Astrocyte (in vitro differentiated cells and primary cell): ENCODE measurements around the gene EIF4G3. TPM values are rescaled to one million over a fixed set of nuclear protein-coding genes. Genes with fewer than 3 reads are reported as not detected.

ENCODE experiments used
- DNase-seq: peaks from one replicate; pipeline ENCODE4 v3.0.0-alpha.2; 2010; ENCODE audit warnings: low read depth
- FAIRE-seq: peaks from 2 replicates; lab custom pipeline; 2011; peaks lifted over from hg19 to GRCh38; lab: Jason Lieb, UNC
- H2AFZ ChIP-seq: 2 replicates; pipeline ENCODE4 v1.6.0; 2012; ENCODE audit warnings: low read depth, low read length, inconsistent platforms
- H3K27ac ChIP-seq: 2 replicates; pipeline ENCODE4 v1.5.1; 2011; ENCODE audit warnings: low read depth, low read length, inconsistent platforms
- H3K27me3 ChIP-seq: 2 replicates; pipeline ENCODE4 v1.6.0; 2011; ENCODE audit warnings: low read length, inconsistent platforms; ENCODE audit not compliant: insufficient read depth
- H3K36me3 ChIP-seq: 2 replicates; pipeline ENCODE4 v1.5.1; 2011; ENCODE audit warnings: low read length, inconsistent platforms; ENCODE audit not compliant: insufficient read depth
- H3K4me1 ChIP-seq: 2 replicates; pipeline ENCODE4 v1.5.1; 2011; ENCODE audit warnings: low read length, inconsistent platforms; ENCODE audit not compliant: insufficient read depth
- H3K4me2 ChIP-seq: 2 replicates; pipeline ENCODE4 v1.6.0; 2012; ENCODE audit warnings: low read length, inconsistent platforms
- H3K4me3 ChIP-seq: 2 replicates; pipeline ENCODE4 v1.5.1; 2011; ENCODE audit warnings: low read depth, mild to moderate bottlenecking, low read length, inconsistent platforms; ENCODE audit not compliant: insufficient read depth
- H3K79me2 ChIP-seq: 2 replicates; pipeline ENCODE4 v1.6.0; 2012; ENCODE audit warnings: mild to moderate bottlenecking, low read length, inconsistent platforms; ENCODE audit not compliant: insufficient read depth
- H3K9ac ChIP-seq: 2 replicates; pipeline ENCODE4 v1.6.0; 2012; ENCODE audit warnings: mild to moderate bottlenecking, low read length, inconsistent platforms
- H3K9me3 ChIP-seq: 2 replicates; pipeline ENCODE4 v1.5.1; 2012; ENCODE audit warnings: low read depth, mild to moderate bottlenecking, low read length, inconsistent platforms; ENCODE audit not compliant: insufficient read depth
- H4K20me1 ChIP-seq: 2 replicates; pipeline ENCODE4 v1.6.0; 2012; ENCODE audit warnings: low read length, inconsistent platforms; ENCODE audit not compliant: insufficient read depth
- H3K27ac Mint-ChIP-seq: one replicate; pipeline ENCODE4 v1.8.0; 2021; ENCODE audit warnings: mild to moderate bottlenecking, mixed read lengths; ENCODE audit not compliant: unreplicated experiment
- H3K27me3 Mint-ChIP-seq: one replicate; pipeline ENCODE4 v1.8.0; 2021; ENCODE audit warnings: low read depth, mixed read lengths; ENCODE audit not compliant: unreplicated experiment
- H3K36me3 Mint-ChIP-seq: one replicate; pipeline ENCODE4 v1.8.0; 2021; ENCODE audit warnings: low read depth, mixed read lengths; ENCODE audit not compliant: unreplicated experiment
- H3K4me1 Mint-ChIP-seq: one replicate; pipeline ENCODE4 v1.8.0; 2021; ENCODE audit warnings: low read depth, mixed read lengths; ENCODE audit not compliant: unreplicated experiment
- H3K4me3 Mint-ChIP-seq: one replicate; pipeline ENCODE4 v1.8.0; 2021; ENCODE audit warnings: mild to moderate bottlenecking, moderate library complexity, mixed read lengths; ENCODE audit not compliant: unreplicated experiment
- H3K9me3 Mint-ChIP-seq: one replicate; pipeline ENCODE4 v1.8.0; 2021; ENCODE audit warnings: mild to moderate bottlenecking, mixed read lengths; ENCODE audit not compliant: unreplicated experiment
- EZH2 ChIP-seq: IDR thresholded peaks from 2 replicates; pipeline ENCODE4 v1.6.1; 2012; ENCODE audit warnings: mild to moderate bottlenecking, low read length, inconsistent platforms; ENCODE audit not compliant: insufficient read depth
- total RNA-seq: library from RNA; stranded (reverse); gene quantifications from 2 replicates; pipeline ENCODE4 v1.2.1, GENCODE V29; 2021
- TF ChIP-seq, protein P1 (sequence below): IDR thresholded peaks from 2 replicates; pipeline ENCODE4 v1.5.1; 2011; ENCODE audit warnings: low read depth, mild to moderate bottlenecking, inconsistent platforms, low read length, moderate library complexity; ENCODE audit not compliant: insufficient read depth

The EIF4G3 gene
- total RNA-seq, 1 donor from 2014 or later = 76.1 TPM

- DNase-seq = no peak
- H3K4me3 Mint-ChIP-seq = no peak overlapping the region
- Histone ChIP-seq H3K9ac (no peak overlapping the region), H3K36me3 (peaks cover 14% of the 10 kb centered on the region), H3K4me1 (no peaks in the 10 kb centered on the region), H2AFZ (no peak overlapping the region), H4K20me1 (no peaks in the 10 kb centered on the region), H3K9me3 (no peaks in the 10 kb centered on the region), H3K27me3 (no peaks in the 10 kb centered on the region), H3K4me2 (no peak overlapping the region), H3K27ac (no peak overlapping the region), H3K4me3 (no peak overlapping the region), H3K79me2 (no peaks in the 10 kb centered on the region)
- H3K36me3 Mint-ChIP-seq = peaks cover 12% of the 10 kb centered on the region
- no peak for FAIRE-seq
- no peaks in the 10 kb centered on the region for H3K9me3 Mint-ChIP-seq
- TF ChIP-seq EZH2 = no peak
- TF ChIP-seq, protein P1, sequence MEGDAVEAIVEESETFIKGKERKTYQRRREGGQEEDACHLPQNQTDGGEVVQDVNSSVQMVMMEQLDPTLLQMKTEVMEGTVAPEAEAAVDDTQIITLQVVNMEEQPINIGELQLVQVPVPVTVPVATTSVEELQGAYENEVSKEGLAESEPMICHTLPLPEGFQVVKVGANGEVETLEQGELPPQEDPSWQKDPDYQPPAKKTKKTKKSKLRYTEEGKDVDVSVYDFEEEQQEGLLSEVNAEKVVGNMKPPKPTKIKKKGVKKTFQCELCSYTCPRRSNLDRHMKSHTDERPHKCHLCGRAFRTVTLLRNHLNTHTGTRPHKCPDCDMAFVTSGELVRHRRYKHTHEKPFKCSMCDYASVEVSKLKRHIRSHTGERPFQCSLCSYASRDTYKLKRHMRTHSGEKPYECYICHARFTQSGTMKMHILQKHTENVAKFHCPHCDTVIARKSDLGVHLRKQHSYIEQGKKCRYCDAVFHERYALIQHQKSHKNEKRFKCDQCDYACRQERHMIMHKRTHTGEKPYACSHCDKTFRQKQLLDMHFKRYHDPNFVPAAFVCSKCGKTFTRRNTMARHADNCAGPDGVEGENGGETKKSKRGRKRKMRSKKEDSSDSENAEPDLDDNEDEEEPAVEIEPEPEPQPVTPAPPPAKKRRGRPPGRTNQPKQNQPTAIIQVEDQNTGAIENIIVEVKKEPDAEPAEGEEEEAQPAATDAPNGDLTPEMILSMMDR = no peak
- no peak overlapping the region for H3K27ac Mint-ChIP-seq
- H3K4me1 Mint-ChIP-seq = no peaks in the 10 kb centered on the region
- H3K27me3 Mint-ChIP-seq = no peaks in the 10 kb centered on the region
Observed at GRCh38 chr1:20964540-20965484, 211.9 kb downstream of the EIF4G3 start.

DNA sequence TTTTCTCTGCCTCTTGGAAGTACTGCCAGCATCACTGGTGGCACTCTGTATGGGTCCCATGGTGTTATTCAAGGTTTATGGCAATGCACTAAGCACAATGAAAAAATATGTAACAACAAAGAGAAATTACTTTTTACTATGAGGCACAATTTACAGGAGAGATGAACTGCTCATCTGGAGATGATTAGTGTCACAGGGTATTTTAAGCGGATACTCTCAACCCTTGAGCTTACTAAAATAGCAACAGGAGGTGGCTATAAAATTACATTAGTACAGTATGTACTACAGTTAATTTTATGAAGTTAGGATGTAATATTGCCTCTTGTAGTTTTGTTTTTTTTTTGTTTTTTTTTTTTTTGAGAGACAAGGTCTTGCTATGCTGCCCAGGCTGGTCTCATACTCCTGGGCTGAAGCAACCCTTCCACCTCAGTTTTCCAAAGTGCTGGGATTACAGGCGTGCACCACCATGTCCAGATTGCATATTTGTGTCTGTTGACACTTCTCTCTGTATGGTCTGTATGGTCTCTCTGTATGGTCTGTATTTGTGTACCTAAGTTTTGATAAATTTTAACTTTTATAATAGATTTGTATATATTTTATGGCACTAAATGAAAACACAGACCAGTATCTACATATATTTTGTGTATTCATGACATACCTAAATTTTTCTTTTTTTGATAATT is 214.0 kb downstream of the EIF4G3 start:
- Histone ChIP-seq H3K4me1 (no peaks in the 10 kb centered on the region), H3K27me3 (no peaks in the 10 kb centered on the region), H3K27ac (no peak overlapping the region), H3K9me3 (no peaks in the 10 kb centered on the region), H3K36me3 (peaks cover 9% of the 10 kb centered on the region), H4K20me1 (peaks cover 12% of the 10 kb centered on the region), H3K79me2 (no peaks in the 10 kb centered on the region), H3K4me3 (no peak overlapping the region), H3K4me2 (no peak overlapping the region), H2AFZ (no peak overlapping the region), H3K9ac (no peak overlapping the region)
- DNase-seq (no peak), FAIRE-seq (no peak)
- TF ChIP-seq EZH2 = no peak
- TF ChIP-seq, protein P1 = no peak
- H3K9me3 Mint-ChIP-seq = no peaks in the 10 kb centered on the region
- no peak overlapping the region for H3K27ac Mint-ChIP-seq
- no peak overlapping the region for H3K4me3 Mint-ChIP-seq
- H3K27me3 Mint-ChIP-seq = no peaks in the 10 kb centered on the region
- H3K36me3 Mint-ChIP-seq = peaks cover 9% of the 10 kb centered on the region
- H3K4me1 Mint-ChIP-seq = no peaks in the 10 kb centered on the region
